Activated B cell treated with CpG ODN at 0.5 μM for 24 hours (primary cell): ENCODE measurements around the gene MAP3K20. TPM values are rescaled to one million over a fixed set of nuclear protein-coding genes. Genes with fewer than 3 reads are reported as not detected.

Experiments used
- ATAC-seq: fragments of 200-7000 bp; cut with Tn5 transposase; one replicate; pipeline ENCODE4 v1.10.0; 2021; ENCODE audit warnings: low read depth, mild to moderate bottlenecking, moderate library complexity
- CTCF ChIA-PET: fragments of 350-600 bp; sonication (Branson Sonifier 250); formaldehyde crosslinking; loops from one replicate; lab custom pipeline; 2021; ENCODE audit warnings: antibody characterized with exemption; lab: Charles Lee
- POLR2A ChIA-PET: fragments of 350-600 bp; sonication (Branson Sonifier 250); formaldehyde crosslinking; loops from one replicate; lab custom pipeline; 2021; ENCODE audit warnings: antibody characterized with exemption; lab: Charles Lee
- DNase-seq: peaks from one replicate; pipeline ENCODE4 v3.0.0; 2022
- H3K27ac Mint-ChIP-seq: one replicate; pipeline ENCODE4 v1.8.0; 2020; ENCODE audit warnings: mixed read lengths
- H3K27me3 Mint-ChIP-seq: one replicate; pipeline ENCODE4 v1.8.0; 2021; ENCODE audit warnings: mixed read lengths
- H3K36me3 Mint-ChIP-seq: one replicate; pipeline ENCODE4 v1.8.0; 2021; ENCODE audit warnings: low read depth, mixed read lengths
- H3K4me1 Mint-ChIP-seq: one replicate; pipeline ENCODE4 v1.8.0; 2021; ENCODE audit warnings: mixed read lengths
- H3K4me3 Mint-ChIP-seq: one replicate; pipeline ENCODE4 v1.8.0; 2020; ENCODE audit warnings: mild to moderate bottlenecking, mixed read lengths
- H3K9me3 Mint-ChIP-seq: one replicate; pipeline ENCODE4 v1.8.0; 2020; ENCODE audit warnings: mixed read lengths
- intact Hi-C: fragments of 100-400 bp; cut with micrococcal nuclease; formaldehyde crosslinking; loops from one replicate; pipeline ENCODE4 v1.15.1; 2024
- total RNA-seq: library from RNA; stranded (reverse); gene quantifications from 2 replicates; pipeline ENCODE4 v1.2.3, GENCODE V29; 2022
- TF ChIP-seq, protein P1 (sequence below): fragments of 200-600 bp; IDR thresholded peaks from one replicate; pipeline ENCODE4 v1.8.0; 2022; ENCODE audit warnings: antibody characterized with exemption, mild to moderate bottlenecking

Gene MAP3K20
- total RNA-seq, 1 donor from 2014 or later, result 8.7 TPM

DNA sequence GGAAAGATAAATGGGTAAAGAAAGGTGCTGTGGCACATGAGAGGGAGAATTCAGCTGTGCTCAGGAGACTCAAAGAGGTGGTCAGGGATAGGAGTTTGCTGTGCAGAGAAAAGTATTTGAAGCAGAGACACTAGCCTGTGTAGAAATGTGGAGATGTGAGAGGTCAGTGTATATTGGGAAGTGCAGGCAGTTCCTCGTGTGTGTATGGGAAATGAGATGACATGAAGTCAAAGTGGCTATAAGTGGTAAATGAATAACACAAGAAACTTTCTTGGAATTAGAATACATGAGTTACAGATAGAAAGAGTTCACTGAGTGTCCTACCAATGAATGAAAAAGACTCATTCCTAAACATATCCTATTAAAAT is 11.6 kb downstream of the MAP3K20 start:
- CTCF ChIA-PET, result no interaction called here
- DNase-seq (no peak), ATAC-seq (no peak)
- Mint-ChIP-seq H3K27ac (no peak overlapping the region), H3K4me1 (no peaks in the 10 kb centered on the region), H3K27me3 (no peaks in the 10 kb centered on the region), H3K4me3 (no peak overlapping the region), H3K36me3 (no peaks in the 10 kb centered on the region), H3K9me3 (no peaks in the 10 kb centered on the region)
- POLR2A ChIA-PET, result no interaction called here
- TF ChIP-seq, protein P1, sequence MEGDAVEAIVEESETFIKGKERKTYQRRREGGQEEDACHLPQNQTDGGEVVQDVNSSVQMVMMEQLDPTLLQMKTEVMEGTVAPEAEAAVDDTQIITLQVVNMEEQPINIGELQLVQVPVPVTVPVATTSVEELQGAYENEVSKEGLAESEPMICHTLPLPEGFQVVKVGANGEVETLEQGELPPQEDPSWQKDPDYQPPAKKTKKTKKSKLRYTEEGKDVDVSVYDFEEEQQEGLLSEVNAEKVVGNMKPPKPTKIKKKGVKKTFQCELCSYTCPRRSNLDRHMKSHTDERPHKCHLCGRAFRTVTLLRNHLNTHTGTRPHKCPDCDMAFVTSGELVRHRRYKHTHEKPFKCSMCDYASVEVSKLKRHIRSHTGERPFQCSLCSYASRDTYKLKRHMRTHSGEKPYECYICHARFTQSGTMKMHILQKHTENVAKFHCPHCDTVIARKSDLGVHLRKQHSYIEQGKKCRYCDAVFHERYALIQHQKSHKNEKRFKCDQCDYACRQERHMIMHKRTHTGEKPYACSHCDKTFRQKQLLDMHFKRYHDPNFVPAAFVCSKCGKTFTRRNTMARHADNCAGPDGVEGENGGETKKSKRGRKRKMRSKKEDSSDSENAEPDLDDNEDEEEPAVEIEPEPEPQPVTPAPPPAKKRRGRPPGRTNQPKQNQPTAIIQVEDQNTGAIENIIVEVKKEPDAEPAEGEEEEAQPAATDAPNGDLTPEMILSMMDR, result no peak
- intact Hi-C loops, result no loop called here

DNA sequence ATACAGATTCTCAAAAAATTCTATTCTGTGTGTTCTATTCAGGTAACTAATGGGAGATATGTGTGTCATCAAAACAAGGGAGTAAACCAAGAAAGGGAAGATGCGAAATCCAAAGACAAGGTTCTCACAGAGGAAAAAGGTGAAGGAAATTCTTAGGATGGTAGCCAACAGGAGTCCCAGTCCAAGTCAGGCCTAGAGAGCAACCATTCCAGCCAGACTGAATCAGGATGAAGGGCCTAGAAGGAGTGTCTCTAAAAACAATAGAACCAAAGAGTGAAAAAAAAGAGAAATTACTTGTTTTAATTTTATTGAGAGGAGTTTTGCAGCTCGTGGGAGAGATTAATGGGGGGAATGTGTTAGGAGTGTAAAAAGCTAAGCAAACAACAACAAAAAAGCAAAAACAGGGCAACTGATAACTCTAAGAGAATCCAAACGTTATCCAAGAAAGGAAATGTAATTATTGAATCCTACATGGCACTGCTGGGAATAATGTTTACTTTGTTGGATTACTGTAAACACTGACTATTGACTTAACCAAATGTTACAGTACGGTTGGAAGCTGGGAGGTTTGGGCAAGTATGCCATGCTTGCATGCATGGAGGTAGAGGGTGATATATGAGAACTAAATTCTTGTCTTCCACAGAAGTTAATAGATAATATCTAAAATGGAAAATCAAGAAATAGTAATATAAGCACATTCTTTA is 12.3 kb downstream of the MAP3K20 start:
- no peaks in the 10 kb centered on the region for H3K27me3 Mint-ChIP-seq
- no peaks in the 10 kb centered on the region for H3K36me3 Mint-ChIP-seq
- no peaks in the 10 kb centered on the region for H3K4me1 Mint-ChIP-seq
- DNase-seq, result no peak
- TF ChIP-seq, protein P1, result no peak
- intact Hi-C loops, result no loop called here
- ChIA-PET CTCF (no interaction called here), POLR2A (no interaction called here)
- no peak overlapping the region for H3K4me3 Mint-ChIP-seq
- no peak overlapping the region for H3K27ac Mint-ChIP-seq
- H3K9me3 Mint-ChIP-seq, result no peaks in the 10 kb centered on the region
- ATAC-seq, result no peak

DNA sequence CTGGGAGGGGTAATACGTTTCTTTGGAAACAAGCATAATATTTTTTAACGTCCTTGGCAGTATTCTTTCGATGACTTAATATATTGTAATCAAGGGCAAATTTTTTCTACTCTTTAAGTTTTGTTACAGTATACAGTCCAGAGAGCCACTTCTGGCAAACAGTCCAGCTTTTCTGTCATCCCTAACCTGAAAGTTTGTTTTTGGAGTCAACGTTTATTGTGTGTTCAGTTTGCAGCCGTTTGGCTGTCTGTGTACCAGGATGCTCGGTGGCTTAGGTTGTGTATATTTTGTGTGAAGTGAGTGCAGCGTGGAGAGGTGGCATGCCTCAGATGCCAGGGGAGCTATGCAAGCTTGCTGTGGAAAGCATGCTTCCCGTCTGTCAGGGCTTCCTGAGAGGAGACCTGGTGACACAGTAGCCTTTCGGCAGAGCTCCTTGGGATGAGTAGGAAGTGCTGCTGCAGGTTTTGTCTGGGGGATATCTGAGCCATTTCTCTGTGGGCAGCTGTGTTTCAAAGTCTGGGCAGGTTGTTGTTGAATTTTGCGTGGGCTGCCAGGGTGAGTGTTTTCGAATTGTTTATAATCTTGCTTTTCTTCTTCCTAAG is 14.7 kb downstream of the MAP3K20 start:
- H3K4me1 Mint-ChIP-seq, result no peaks in the 10 kb centered on the region
- ATAC-seq (no peak), DNase-seq (no peak)
- no peak overlapping the region for H3K4me3 Mint-ChIP-seq
- ChIA-PET CTCF (no interaction called here), POLR2A (no interaction called here)
- H3K9me3 Mint-ChIP-seq, result no peaks in the 10 kb centered on the region
- TF ChIP-seq, protein P1, result no peak
- no peaks in the 10 kb centered on the region for H3K27me3 Mint-ChIP-seq
- intact Hi-C loops, result no loop called here
- no peak overlapping the region for H3K27ac Mint-ChIP-seq
- no peaks in the 10 kb centered on the region for H3K36me3 Mint-ChIP-seq

DNA sequence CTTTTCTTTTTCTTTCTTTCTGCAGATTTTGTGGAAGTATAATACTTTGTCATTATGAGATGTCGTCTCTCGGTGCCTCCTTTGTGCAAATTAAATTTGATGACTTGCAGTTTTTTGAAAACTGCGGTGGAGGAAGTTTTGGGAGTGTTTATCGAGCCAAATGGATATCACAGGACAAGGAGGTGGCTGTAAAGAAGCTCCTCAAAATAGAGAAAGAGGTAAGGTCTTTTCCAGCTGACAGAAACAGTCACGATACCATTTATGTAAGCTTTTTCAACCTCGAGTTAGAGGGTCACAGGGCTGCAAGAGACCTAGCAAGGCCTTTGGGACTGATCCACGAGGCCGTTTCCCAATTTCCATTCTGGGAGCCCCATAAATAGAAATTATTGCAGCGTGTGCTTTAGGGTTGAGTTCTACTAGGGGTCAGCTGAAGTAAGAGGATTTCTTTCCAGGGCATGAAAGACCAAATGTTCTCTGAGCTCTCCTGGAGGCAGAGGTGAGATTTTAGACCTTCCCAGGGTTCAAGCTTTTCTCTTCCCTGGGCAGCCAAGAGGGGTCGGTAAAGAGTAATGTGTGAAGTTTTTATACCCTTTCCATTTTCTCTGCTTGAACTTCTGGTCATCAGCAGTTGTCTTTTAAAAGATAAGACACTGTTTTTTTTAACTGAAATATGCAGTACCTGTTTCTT is 15.5 kb downstream of the MAP3K20 start:
- Mint-ChIP-seq H3K27ac (no peak overlapping the region), H3K4me3 (no peak overlapping the region), H3K36me3 (no peaks in the 10 kb centered on the region), H3K27me3 (no peaks in the 10 kb centered on the region), H3K4me1 (no peaks in the 10 kb centered on the region), H3K9me3 (no peaks in the 10 kb centered on the region)
- intact Hi-C loops, result no loop called here
- CTCF ChIA-PET, result no interaction called here
- TF ChIP-seq, protein P1, result no peak
- DNase-seq (no peak), ATAC-seq (no peak)
- POLR2A ChIA-PET, result no interaction called here

DNA sequence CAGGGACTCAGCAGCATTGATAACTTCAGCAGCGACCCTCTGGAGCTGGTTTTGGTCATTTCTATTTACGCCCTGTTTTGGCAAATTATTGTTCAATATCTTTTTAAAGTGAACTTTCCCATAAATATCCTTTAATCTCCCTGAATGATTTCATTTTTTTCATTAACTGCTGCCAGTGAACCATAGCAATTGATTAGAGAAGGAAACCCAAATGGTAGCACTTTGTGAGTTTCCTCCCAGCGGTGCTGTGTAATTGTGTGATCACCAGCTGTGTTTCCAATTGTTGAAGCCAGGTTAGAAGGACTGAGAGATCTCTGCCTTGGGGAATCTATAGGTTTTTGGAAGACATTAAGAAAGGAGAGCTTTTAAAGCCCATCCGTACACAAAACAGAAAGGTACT is 16.3 kb downstream of the MAP3K20 start:
- no peak for ATAC-seq

More for the DNA sequence above, 16.3 kb downstream of the MAP3K20 start:
- POLR2A ChIA-PET, result no interaction called here
- CTCF ChIA-PET, result no interaction called here
- Mint-ChIP-seq H3K27ac (no peak overlapping the region), H3K4me1 (no peaks in the 10 kb centered on the region), H3K4me3 (no peak overlapping the region), H3K27me3 (no peaks in the 10 kb centered on the region), H3K9me3 (no peaks in the 10 kb centered on the region), H3K36me3 (no peaks in the 10 kb centered on the region)
- TF ChIP-seq, protein P1, result no peak
- intact Hi-C loops, result no loop called here
- no peak for DNase-seq
